ENCODE results near the gene TIMP4. TPM values are rescaled to one million over a fixed set of nuclear protein-coding genes. Genes with fewer than 3 reads are reported as not detected.

The TIMP4 gene
- total RNA-seq, 1 donor from 2014 or later = 35.1 TPM

- intact Hi-C loops (cut with DNase I) = no loop called here
- Histone ChIP-seq H3K27ac (peak overlapping the region; percentile 59), H3K4me1 (peaks cover 46% of the 10 kb centered on the region), H3K4me3 (no peak overlapping the region), H3K27me3 (no peaks in the 10 kb centered on the region), H3K9me3 (no peaks in the 10 kb centered on the region), H3K36me3 (no peaks in the 10 kb centered on the region)
- TF ChIP-seq, protein P1, sequence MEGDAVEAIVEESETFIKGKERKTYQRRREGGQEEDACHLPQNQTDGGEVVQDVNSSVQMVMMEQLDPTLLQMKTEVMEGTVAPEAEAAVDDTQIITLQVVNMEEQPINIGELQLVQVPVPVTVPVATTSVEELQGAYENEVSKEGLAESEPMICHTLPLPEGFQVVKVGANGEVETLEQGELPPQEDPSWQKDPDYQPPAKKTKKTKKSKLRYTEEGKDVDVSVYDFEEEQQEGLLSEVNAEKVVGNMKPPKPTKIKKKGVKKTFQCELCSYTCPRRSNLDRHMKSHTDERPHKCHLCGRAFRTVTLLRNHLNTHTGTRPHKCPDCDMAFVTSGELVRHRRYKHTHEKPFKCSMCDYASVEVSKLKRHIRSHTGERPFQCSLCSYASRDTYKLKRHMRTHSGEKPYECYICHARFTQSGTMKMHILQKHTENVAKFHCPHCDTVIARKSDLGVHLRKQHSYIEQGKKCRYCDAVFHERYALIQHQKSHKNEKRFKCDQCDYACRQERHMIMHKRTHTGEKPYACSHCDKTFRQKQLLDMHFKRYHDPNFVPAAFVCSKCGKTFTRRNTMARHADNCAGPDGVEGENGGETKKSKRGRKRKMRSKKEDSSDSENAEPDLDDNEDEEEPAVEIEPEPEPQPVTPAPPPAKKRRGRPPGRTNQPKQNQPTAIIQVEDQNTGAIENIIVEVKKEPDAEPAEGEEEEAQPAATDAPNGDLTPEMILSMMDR (IDR thresholded peaks at IDR 0.05) = no peak
- TF ChIP-seq POLR2AphosphoS5 (IDR thresholded peaks at IDR 0.05; ENCODE audit: insufficient read depth in 1 of 2, low read depth in 1 of 2) (no peak), POLR2A (IDR thresholded peaks at IDR 0.05) (no peak)
- DNase-seq (ENCODE audit: extremely low spot score in 2 of 2) = peak in 1 of 2 donors; percentile 22
These were observed 34.2 kb upstream of the TIMP4 start for GRCh38 chr3:12192655-12193484.

- H3K27ac ChIP-seq = no peak overlapping the region
- H3K4me1 ChIP-seq = peaks cover 52% of the 10 kb centered on the region
- H3K27me3 ChIP-seq = no peaks in the 10 kb centered on the region
- no peak for TF ChIP-seq POLR2A (IDR thresholded peaks at IDR 0.05)
- TF ChIP-seq, protein P1 (IDR thresholded peaks at IDR 0.05) = no peak
- TF ChIP-seq POLR2AphosphoS5 (IDR thresholded peaks at IDR 0.05; ENCODE audit: insufficient read depth in 1 of 2, low read depth in 1 of 2) = no peak
- no peaks in the 10 kb centered on the region for H3K36me3 ChIP-seq
- DNase-seq (ENCODE audit: extremely low spot score in 2 of 2) = peak; percentile 37 to 76
- no peak overlapping the region for H3K4me3 ChIP-seq
- no peaks in the 10 kb centered on the region for H3K9me3 ChIP-seq
- intact Hi-C loops (cut with DNase I) = no loop called here
These were observed 33.5 kb upstream of the TIMP4 start for GRCh38 chr3:12192173-12192572.

GRCh38 chr3:12191559-12191958 is 32.8 kb upstream of the TIMP4 start:
- Histone ChIP-seq H3K9me3 (no peaks in the 10 kb centered on the region), H3K36me3 (no peaks in the 10 kb centered on the region), H3K4me1 (peaks cover 55% of the 10 kb centered on the region), H3K27me3 (no peaks in the 10 kb centered on the region), H3K4me3 (no peak overlapping the region), H3K27ac (no peak overlapping the region)
- no peak for TF ChIP-seq POLR2A (IDR thresholded peaks at IDR 0.05)
- no peak for TF ChIP-seq POLR2AphosphoS5 (IDR thresholded peaks at IDR 0.05; ENCODE audit: insufficient read depth in 1 of 2, low read depth in 1 of 2)
- TF ChIP-seq, protein P1 (IDR thresholded peaks at IDR 0.05) = no peak
- DNase-seq (ENCODE audit: extremely low spot score in 2 of 2) = peak; percentile 28 to 78
- intact Hi-C loops (cut with DNase I) = no loop called here

- no peak overlapping the region for H3K27ac ChIP-seq
These were observed 32.1 kb upstream of the TIMP4 start for GRCh38 chr3:12190832-12191231.

More at GRCh38 chr3:12190832-12191231, 32.1 kb upstream of the TIMP4 start:
- DNase-seq (ENCODE audit: extremely low spot score in 2 of 2) = peak; percentile 54 to 58
- H3K27me3 ChIP-seq = no peaks in the 10 kb centered on the region
- H3K36me3 ChIP-seq = no peaks in the 10 kb centered on the region
- peaks cover 55% of the 10 kb centered on the region for H3K4me1 ChIP-seq
- no peaks in the 10 kb centered on the region for H3K9me3 ChIP-seq
- TF ChIP-seq, protein P1 (IDR thresholded peaks at IDR 0.05) = no peak
- TF ChIP-seq POLR2A (IDR thresholded peaks at IDR 0.05) (no peak), POLR2AphosphoS5 (IDR thresholded peaks at IDR 0.05; ENCODE audit: insufficient read depth in 1 of 2, low read depth in 1 of 2) (no peak)
- H3K4me3 ChIP-seq = no peak overlapping the region
- intact Hi-C loops (cut with DNase I) = no loop called here

Data from vagina (tissue), 2 donors.